H1 (cell line): Measurements from ENCODE around the gene KCNIP3. TPM values are rescaled to one million over a fixed set of nuclear protein-coding genes. Genes with fewer than 3 reads are reported as not detected.

Experiments used
- CTBP2 ChIP-seq: IDR thresholded peaks from 2 replicates; pipeline ENCODE4 v1.7.0; 2011; ENCODE audit warnings: borderline replicate concordance, mild to moderate bottlenecking, moderate library complexity, mixed read lengths, low read length; ENCODE audit not compliant: insufficient read depth, insufficient read length
- EP300 ChIP-seq, 2 experiments: IDR thresholded peaks; 1 replicate in 1 of 2; 2 replicates in 1 of 2; pipeline ENCODE4 v1.6.1; 2011 to 2012; ENCODE audit warnings: low read depth in 2 of 2, low read length in 2 of 2, mild to moderate bottlenecking in 2 of 2, borderline replicate concordance in 1 of 2, inconsistent platforms in 1 of 2, moderate library complexity in 1 of 2
- KDM4A ChIP-seq: IDR thresholded peaks from one replicate; pipeline ENCODE4 v1.7.1; 2012; ENCODE audit warnings: low read depth, mild to moderate bottlenecking, moderate library complexity, low read length, inconsistent platforms; ENCODE audit not compliant: severe bottlenecking
- POU5F1 ChIP-seq: IDR thresholded peaks from 2 replicates; pipeline ENCODE4 v1.6.1; 2011; ENCODE audit warnings: low read depth, mild to moderate bottlenecking, low read length, moderate library complexity
- RAD21 ChIP-seq, 2 experiments: IDR thresholded peaks in 1 of 2; conservative IDR thresholded peaks in 1 of 2; 2 replicates each; pipeline ENCODE4 v1.6.1; 2011; ENCODE audit warnings: low read depth in 2 of 2, low read length in 2 of 2, improper control_type of control experiment in 1 of 2, inconsistent platforms in 1 of 2, mild to moderate bottlenecking in 1 of 2, moderate library complexity in 1 of 2
- SP1 ChIP-seq: IDR thresholded peaks from 2 replicates; pipeline ENCODE4 v1.6.1; 2011; ENCODE audit warnings: low read depth, low read length
- USF2 ChIP-seq: IDR thresholded peaks from 2 replicates; pipeline ENCODE4 v1.6.1; 2011; ENCODE audit warnings: low read length, improper control_type of control experiment
- polyA plus RNA-seq, 7 experiments: library from polyadenylated mRNA; depleted of rRNA in 3 of 7; stranded (reverse) in 5 of 7; unstranded in 2 of 7; fragments of >200 nt in 5 of 7; fragments of 200-250 nt in 2 of 7; gene quantifications; 1 replicate in 5 of 7; 2 replicates in 1 of 7; 4 replicates in 1 of 7; pipeline versions ENCODE4 v1.2.1 to v1.2.3, GENCODE V29; 2011 to 2013; ENCODE audit warnings: missing spikeins in 2 of 7, mixed read lengths in 2 of 7
- total RNA-seq: library from RNA; stranded (reverse); fragmentation: NEBNext Ultra II Directional; extraction: Animal tissue kit (Norgen Biotek cat#: 25700); gene quantifications from 2 replicates; pipeline ENCODE4 v1.2.1, GENCODE V29; 2021

The KCNIP3 gene
- total and polyA plus RNA-seq, 2 of the 8 experiments (the other 6 are each of a cell fraction or from before 2014, with no cell fraction given): 0.33 to 1.9 TPM

- no peak for TF ChIP-seq RAD21 (IDR thresholded peaks at IDR 0.05 in 1 of 2, conservative IDR thresholded peaks at IDR 0.05 in 1 of 2; ENCODE audit: low read depth in 2 of 2, low read length in 2 of 2)
- TF ChIP-seq CTBP2: no peak
- no peak for TF ChIP-seq SP1
- no peak for TF ChIP-seq POU5F1
- TF ChIP-seq EP300 (IDR thresholded peaks at IDR 0.05; ENCODE audit: borderline replicate concordance in 1 of 2, low read depth in 2 of 2, low read length in 2 of 2): no peak
- TF ChIP-seq KDM4A: no peak
- no peak for TF ChIP-seq USF2
Observed at GRCh38 chr2:95320986-95321767, 24.0 kb downstream of the KCNIP3 start (continued).
